HCT116 (cell line): Measurements from ENCODE around the gene ANKRD44. TPM values are rescaled to one million over a fixed set of nuclear protein-coding genes. Genes with fewer than 3 reads are reported as not detected.

Experiments
- ATAC-seq: fragments of 200-7000 bp; cut with Tn5 transposase; 2 replicates; pipeline ENCODE4 v1.9.1; 2020; ENCODE audit warnings: mild to moderate bottlenecking, moderate library complexity
- BruUV-seq: library from RNA; stranded (reverse); fragments of 400-500 nt; replicated peaks from 2 replicates; lab custom pipeline; 2021; lab: Mats Ljungman, UMichigan
- CTCF ChIA-PET: fragments of 300-600 bp; sonication (Branson Sonifier 250); formaldehyde crosslinking; loops from one replicate; lab custom pipeline; 2021; ENCODE audit warnings: antibody characterized with exemption; lab: Charles Lee
- POLR2A ChIA-PET: fragments of 300-600, 350-600 bp; sonication (Branson Sonifier 250); formaldehyde crosslinking; loops from one replicate; lab custom pipeline; 2021; ENCODE audit warnings: antibody characterized with exemption; lab: Charles Lee
- RAD21 ChIA-PET, 2 experiments: fragments of 300-600 bp; sonication (Branson Sonifier 250); formaldehyde crosslinking; loops; one replicate each; lab custom pipeline; 2023; ENCODE audit warnings: low total read pairs in 2 of 2; ENCODE audit not compliant: uncharacterized antibody in 2 of 2, unreplicated experiment in 2 of 2, low non-redundant PET in 1 of 2; lab: Charles Lee
- DNase-seq: peaks from one replicate; pipeline ENCODE4 v3.0.0-alpha.2; 2010; ENCODE audit warnings: low read depth, low spot score
- H2AFZ ChIP-seq: fragments of 200-600 bp; shearing (Covaris generic), sonication (generic); 2 replicates; pipeline ENCODE4 v1.6.1; 2017; ENCODE audit warnings: low read depth, mixed run types, mixed read lengths, antibody characterized with exemption, low read length; ENCODE audit not compliant: poor library complexity, severe bottlenecking
- H3K27ac ChIP-seq: 2 replicates; pipeline ENCODE4 v1.5.1; 2012; ENCODE audit warnings: low read depth, low read length
- H3K27me3 ChIP-seq: fragments of 200-600 bp; sonication (generic); 2 replicates; pipeline ENCODE4 v1.6.1; 2016; ENCODE audit warnings: mixed run types, low read length, mixed read lengths; ENCODE audit not compliant: insufficient read depth
- H3K36me3 ChIP-seq, 2 experiments: fragments of 200-500 bp in 1 of 2; fragments of 200-600 bp in 1 of 2; sonication (Bioruptor generic) in 1 of 2; sonication (generic) in 1 of 2; 2 replicates each; pipeline versions ENCODE4 v1.5.1 to v1.6.1; 2014 to 2016; ENCODE audit warnings: low read length in 2 of 2, inconsistent platforms in 1 of 2, mixed read lengths in 1 of 2, mixed run types in 1 of 2; ENCODE audit not compliant: insufficient read depth in 2 of 2, control insufficient read depth in 1 of 2
- H3K4me1 ChIP-seq, 2 experiments: fragments of 200-600 bp in 1 of 2; sonication (generic) in 1 of 2; 2 replicates each; pipeline versions ENCODE4 v1.5.1 to v1.6.1; 2012 to 2017; ENCODE audit warnings: low read length in 2 of 2, inconsistent platforms in 1 of 2, mild to moderate bottlenecking in 1 of 2, mixed read lengths in 1 of 2, mixed run types in 1 of 2, moderate library complexity in 1 of 2; ENCODE audit not compliant: insufficient read depth in 2 of 2, control insufficient read depth in 1 of 2
- H3K4me2 ChIP-seq: fragments of 200-600 bp; sonication (generic); 2 replicates; pipeline ENCODE4 v1.6.1; 2017; ENCODE audit warnings: mixed run types, low read length, mixed read lengths
- H3K4me3 ChIP-seq, 2 experiments: fragments of 200-600 bp in 1 of 2; sonication (generic) in 1 of 2; replicated peaks in 1 of 2; 2 replicates each; pipeline ENCODE4 v1.5.1; 2011 to 2016; ENCODE audit warnings: low read length in 2 of 2, control low read depth in 1 of 2, low read depth in 1 of 2, mild to moderate bottlenecking in 1 of 2, mixed read lengths in 1 of 2, mixed run types in 1 of 2
- H3K79me2 ChIP-seq: fragments of 200-600 bp; sonication (generic); 2 replicates; pipeline ENCODE4 v1.6.1; 2017; ENCODE audit warnings: mild to moderate bottlenecking, mixed run types, low read length, moderate library complexity, mixed read lengths; ENCODE audit not compliant: insufficient read depth
- H3K9ac ChIP-seq: fragments of 200-600 bp; sonication (generic); 2 replicates; pipeline ENCODE4 v1.6.1; 2016; ENCODE audit warnings: low read length, mixed read lengths
- H3K9me2 ChIP-seq: fragments of 200-600 bp; sonication (generic), shearing (Covaris generic); 2 replicates; pipeline ENCODE4 v1.6.1; 2017; ENCODE audit warnings: mixed run types, mild to moderate bottlenecking, moderate library complexity; ENCODE audit not compliant: insufficient read depth
- H3K9me3 ChIP-seq, 2 experiments: fragments of 200-500 bp in 1 of 2; fragments of 200-600 bp in 1 of 2; sonication (Bioruptor generic) in 1 of 2; sonication (generic) in 1 of 2; 2 replicates each; pipeline ENCODE4 v1.6.1; 2014 to 2017; ENCODE audit warnings: low read length in 2 of 2, mixed read lengths in 2 of 2, inconsistent platforms in 1 of 2, low read depth in 1 of 2, mild to moderate bottlenecking in 1 of 2, mixed run types in 1 of 2, moderate library complexity in 1 of 2; ENCODE audit not compliant: control insufficient read depth in 1 of 2, insufficient read depth in 1 of 2
- H4K20me1 ChIP-seq: fragments of 200-600 bp; sonication (generic), shearing (Covaris generic); 2 replicates; pipeline ENCODE4 v1.6.1; 2017; ENCODE audit warnings: mixed run types, mild to moderate bottlenecking, moderate library complexity; ENCODE audit not compliant: insufficient read depth
- CBX3 ChIP-seq: IDR thresholded peaks from 2 replicates; pipeline ENCODE4 v1.6.1; 2012; ENCODE audit warnings: low read depth
- CEBPB ChIP-seq: IDR thresholded peaks from 2 replicates; pipeline ENCODE4 v1.6.1; 2012; ENCODE audit warnings: low read depth
- CTCF ChIP-seq, 3 experiments: fragments of 200-600 bp in 1 of 3; sonication (generic) in 1 of 3; IDR thresholded peaks in 2 of 3; conservative IDR thresholded peaks in 1 of 3; 2 replicates each; pipeline ENCODE4 v1.5.1; 2012 to 2017; ENCODE audit warnings: low read depth in 2 of 3, low read length in 2 of 3, antibody characterized with exemption in 1 of 3, borderline replicate concordance in 1 of 3, control low read depth in 1 of 3, mild to moderate bottlenecking in 1 of 3, mixed read lengths in 1 of 3, mixed run types in 1 of 3, moderate library complexity in 1 of 3; ENCODE audit not compliant: insufficient read depth in 1 of 3
- EGR1 ChIP-seq: IDR thresholded peaks from 2 replicates; pipeline ENCODE4 v1.6.1; 2012; ENCODE audit warnings: low read depth
- ELF1 ChIP-seq: IDR thresholded peaks from 2 replicates; pipeline ENCODE4 v1.6.1; 2012; ENCODE audit warnings: low read depth, borderline replicate concordance
- EZH2phosphoT487 ChIP-seq: fragments of 200-600 bp; IDR thresholded peaks from 2 replicates; pipeline ENCODE4 v1.6.1; 2018; ENCODE audit warnings: antibody characterized with exemption, borderline replicate concordance
- JUND ChIP-seq: IDR thresholded peaks from 2 replicates; pipeline ENCODE4 v1.6.1; 2012
- RAD21 ChIP-seq: IDR thresholded peaks from 2 replicates; pipeline ENCODE4 v1.6.1; 2012; ENCODE audit warnings: low read depth, mild to moderate bottlenecking
- SP1 ChIP-seq: IDR thresholded peaks from 2 replicates; pipeline ENCODE4 v1.6.1; 2012; ENCODE audit warnings: low read depth
- YY1 ChIP-seq: IDR thresholded peaks from 2 replicates; pipeline ENCODE4 v1.6.1; 2011; ENCODE audit warnings: low read length, low read depth, moderate library complexity, mild to moderate bottlenecking; ENCODE audit not compliant: insufficient replicate concordance; ENCODE audit errors: extremely low read depth
- ZBTB33 ChIP-seq: IDR thresholded peaks from 2 replicates; pipeline ENCODE4 v1.6.1; 2011; ENCODE audit warnings: mild to moderate bottlenecking, low read length, moderate library complexity; ENCODE audit not compliant: insufficient replicate concordance; ENCODE audit errors: extremely low read depth
- ZFX ChIP-seq: fragments of 450-650 bp; IDR thresholded peaks from 2 replicates; pipeline ENCODE4 v1.6.1; 2017
- ZNF274 ChIP-seq: fragments of 200-500 bp; sonication (Bioruptor generic); IDR thresholded peaks from 2 replicates; pipeline ENCODE4 v1.6.1; 2014; ENCODE audit warnings: mild to moderate bottlenecking, low read depth, low read length, inconsistent platforms
- intact Hi-C: fragments of 100-400 bp; cut with micrococcal nuclease; formaldehyde crosslinking; loops from 2 replicates; pipeline ENCODE4 v1.10.0; 2022
- total RNA-seq: library from RNA; stranded (reverse); gene quantifications from one replicate; pipeline ENCODE4 v1.2.1, GENCODE V29; 2021; ENCODE audit not compliant: unreplicated experiment

Gene ANKRD44
- total RNA-seq, 1 experiment from 2014 or later = 2.7 TPM

GRCh38 chr2:197145471-197146056 is 165.0 kb downstream of the ANKRD44 start:
- no peak overlapping the region for H2AFZ ChIP-seq
- intact Hi-C loops = no loop called here
- no peak overlapping the region for H3K4me2 ChIP-seq
- RAD21 ChIA-PET = no interaction called here
- ATAC-seq = no peak
- no peaks in the 10 kb centered on the region for H3K36me3 ChIP-seq
- no peaks in the 10 kb centered on the region for H4K20me1 ChIP-seq
- CTCF ChIA-PET = no interaction called here
- H3K9me3 ChIP-seq = no peaks in the 10 kb centered on the region
- H3K9ac ChIP-seq = no peak overlapping the region
- no peaks in the 10 kb centered on the region for H3K9me2 ChIP-seq
- TF ChIP-seq CTCF (IDR thresholded peaks at IDR 0.05 in 2 of 3, conservative IDR thresholded peaks at IDR 0.05 in 1 of 3; ENCODE audit: borderline replicate concordance in 1 of 3, insufficient read depth in 1 of 3, low read depth in 2 of 3, low read length in 2 of 3) = no peak
- no peak for TF ChIP-seq CEBPB
- no peak for TF ChIP-seq SP1
- TF ChIP-seq ZNF274 = no peak
- TF ChIP-seq JUND = no peak
- no peak for TF ChIP-seq RAD21
- no peak for TF ChIP-seq CBX3
- no peak for TF ChIP-seq EGR1
- TF ChIP-seq ZFX = no peak
- no peak for TF ChIP-seq YY1
- TF ChIP-seq EZH2phosphoT487 = no peak
- no peak for TF ChIP-seq ZBTB33
- TF ChIP-seq ELF1 = no peak
- POLR2A ChIA-PET = no interaction called here
- H3K4me1 ChIP-seq = no peaks in the 10 kb centered on the region
- no peaks in the 10 kb centered on the region for H3K79me2 ChIP-seq
- no peak for DNase-seq
- H3K27ac ChIP-seq = no peak overlapping the region
- no peaks in the 10 kb centered on the region for H3K27me3 ChIP-seq
- no peak overlapping the region for H3K4me3 ChIP-seq
- BruUV-seq = no TSS peak
